BE2C (cell line): ENCODE data around the gene NR2C2.
A peak's percentile ranks its signal among the peaks of the same experiment; 100 is the strongest.

ENCODE experiments used
- DNase-seq: peaks from one replicate; pipeline ENCODE4 v3.0.0-alpha.2; 2020
- H3K27me3 ChIP-seq: fragments of 250-450 bp; sonication (Bioruptor Pico); 2 replicates; pipeline ENCODE4 v1.5.1; 2020; ENCODE audit warnings: mild to moderate bottlenecking
- H3K36me3 ChIP-seq: fragments of 250-450 bp; sonication (Bioruptor Pico); 2 replicates; pipeline ENCODE4 v1.5.1; 2020; ENCODE audit warnings: mild to moderate bottlenecking
- H3K4me1 ChIP-seq: fragments of 250-450 bp; sonication (Bioruptor Pico); 2 replicates; pipeline ENCODE4 v1.5.1; 2020
- H3K4me3 ChIP-seq: 2 replicates; pipeline ENCODE4 v1.5.1; 2011; ENCODE audit warnings: low read depth, low read length
- H3K9me3 ChIP-seq: fragments of 250-450 bp; sonication (Bioruptor Pico); 2 replicates; pipeline ENCODE4 v1.5.1; 2020
- CTCF ChIP-seq: IDR thresholded peaks from 2 replicates; pipeline ENCODE4 v1.5.1; 2012; ENCODE audit warnings: mild to moderate bottlenecking, low read depth, low read length

NR2C2 gene

GRCh38 chr3:15011174-15011573 is 63.8 kb downstream of the NR2C2 start:
- H3K27me3 ChIP-seq, result no peaks in the 10 kb centered on the region
- H3K36me3 ChIP-seq, result peaks cover 8% of the 10 kb centered on the region; the same call in 1 of the 2 replicates
- no peak overlapping the region for H3K4me3 ChIP-seq
- DNase-seq, result no peak
- no peaks in the 10 kb centered on the region for H3K4me1 ChIP-seq
- no peak for TF ChIP-seq CTCF
- no peaks in the 10 kb centered on the region for H3K9me3 ChIP-seq

GRCh38 chr3:15014606-15015328 is 67.4 kb downstream of the NR2C2 start:
- Histone ChIP-seq H3K4me3 (no peak overlapping the region), H3K9me3 (no peaks in the 10 kb centered on the region), H3K4me1 (no peaks in the 10 kb centered on the region), H3K36me3 (peaks cover 11% of the 10 kb centered on the region), H3K27me3 (no peaks in the 10 kb centered on the region)
- DNase-seq, result no peak
- no peak for TF ChIP-seq CTCF

GRCh38 chr3:15015456-15015855 is 68.1 kb downstream of the NR2C2 start:
- DNase-seq, result no peak
- no peak for TF ChIP-seq CTCF
- Histone ChIP-seq H3K4me1 (no peaks in the 10 kb centered on the region), H3K4me3 (no peak overlapping the region), H3K36me3 (peaks cover 11% of the 10 kb centered on the region), H3K9me3 (no peaks in the 10 kb centered on the region), H3K27me3 (no peaks in the 10 kb centered on the region)

GRCh38 chr3:15017191-15017590 is 69.8 kb downstream of the NR2C2 start:
- Histone ChIP-seq H3K9me3 (no peaks in the 10 kb centered on the region), H3K4me3 (no peak overlapping the region)

GRCh38 chr3:15023249-15023648 is 75.9 kb downstream of the NR2C2 start:
- Histone ChIP-seq H3K9me3 (no peaks in the 10 kb centered on the region), H3K4me1 (no peaks in the 10 kb centered on the region), H3K4me3 (no peak overlapping the region), H3K36me3 (peaks cover 8% of the 10 kb centered on the region), H3K27me3 (no peaks in the 10 kb centered on the region)
- no peak for TF ChIP-seq CTCF
- no peak for DNase-seq

More at GRCh38 chr3:15017191-15017590, 69.8 kb downstream of the NR2C2 start:
- Histone ChIP-seq H3K4me1 (no peaks in the 10 kb centered on the region), H3K36me3 (peaks cover 11% of the 10 kb centered on the region), H3K27me3 (no peaks in the 10 kb centered on the region)
- no peak for DNase-seq
- no peak for TF ChIP-seq CTCF

- no peaks in the 10 kb centered on the region for H3K27me3 ChIP-seq
- H3K9me3 ChIP-seq, result no peaks in the 10 kb centered on the region
- H3K4me1 ChIP-seq, result no peaks in the 10 kb centered on the region
- peaks cover 8% of the 10 kb centered on the region for H3K36me3 ChIP-seq
- TF ChIP-seq CTCF, result no peak
- peak; percentile 10 for DNase-seq
- no peak overlapping the region for H3K4me3 ChIP-seq
Measured at GRCh38 chr3:15023719-15024118, 76.3 kb downstream of the NR2C2 start.
